HEK293 (cell line): Measurements from ENCODE around the gene EIF4A3.

Source experiments
- CTCF ChIA-PET: fragments of 350-600 bp; formaldehyde crosslinking; extraction: SDS; loops from one replicate; lab custom pipeline; 2021; ENCODE audit warnings: antibody characterized with exemption; lab: Yijun Ruan, JAX
- POLR2A ChIA-PET: fragments of 300-600 bp; formaldehyde crosslinking; extraction: SDS; loops from one replicate; lab custom pipeline; 2020; ENCODE audit warnings: antibody characterized with exemption, inconsistent platforms; lab: Yijun Ruan, JAX
- H3K27ac ChIP-seq: fragments of 200-500 bp; sonication (Bioruptor generic); 2 replicates; pipeline ENCODE4 v1.5.1; 2014; ENCODE audit warnings: low read depth, low read length, control low read depth, inconsistent platforms; ENCODE audit errors: extremely low read depth
- H3K36me3 ChIP-seq, 2 experiments: fragments of 200-500 bp in 1 of 2; sonication (Bioruptor generic) in 1 of 2; 1 replicate in 1 of 2; 2 replicates in 1 of 2; pipeline ENCODE4 v1.5.1; 2014 to 2017; ENCODE audit warnings: inconsistent platforms in 2 of 2, low read length in 2 of 2; ENCODE audit not compliant: control insufficient read depth in 2 of 2, insufficient read depth in 1 of 2
- H3K4me1 ChIP-seq: fragments of 200-500 bp; sonication (Bioruptor generic); 2 replicates; pipeline ENCODE4 v1.5.1; 2014; ENCODE audit warnings: mild to moderate bottlenecking, low read length, inconsistent platforms; ENCODE audit not compliant: control insufficient read depth, insufficient read depth
- H3K4me3 ChIP-seq: 2 replicates; pipeline ENCODE4 v1.5.1; 2011; ENCODE audit warnings: low read depth, mild to moderate bottlenecking, control low read depth, low read length, moderate library complexity
- H3K9me3 ChIP-seq: fragments of 200-500 bp; sonication (Bioruptor generic); 2 replicates; pipeline ENCODE4 v1.5.1; 2014; ENCODE audit warnings: low read depth, low read length, inconsistent platforms; ENCODE audit not compliant: control insufficient read depth, insufficient read depth
- PRDM10 ChIP-seq: fragments of 450-650 bp; formaldehyde crosslinking; IDR thresholded peaks from 2 replicates; pipeline ENCODE4 v1.5.1; 2016; ENCODE audit warnings: missing biosample characterization, missing genetic modification characterization
- TRIM28 ChIP-seq: IDR thresholded peaks from 2 replicates; pipeline ENCODE4 v1.6.1; 2011; ENCODE audit warnings: low read length, control low read depth, borderline replicate concordance
- ZBTB17 ChIP-seq: fragments of 450-650 bp; formaldehyde crosslinking; IDR thresholded peaks from 2 replicates; pipeline ENCODE4 v1.5.1; 2016; ENCODE audit warnings: missing biosample characterization, missing genetic modification characterization
- ZNF148 ChIP-seq: fragments of 450-650 bp; formaldehyde crosslinking; IDR thresholded peaks from 2 replicates; pipeline ENCODE4 v1.5.0; 2017; ENCODE audit warnings: missing biosample characterization, missing genetic modification characterization, borderline replicate concordance
- ZNF23 ChIP-seq: fragments of 450-650 bp; formaldehyde crosslinking; IDR thresholded peaks from 2 replicates; pipeline ENCODE4 v1.5.1; 2016; ENCODE audit warnings: missing biosample characterization, missing genetic modification characterization, borderline replicate concordance
- ZNF292 ChIP-seq: fragments of 450-650 bp; formaldehyde crosslinking; IDR thresholded peaks from 2 replicates; pipeline ENCODE4 v1.5.1; 2016; ENCODE audit warnings: low read depth, missing biosample characterization, missing genetic modification characterization, borderline replicate concordance
- ZNF324 ChIP-seq: fragments of 450-650 bp; formaldehyde crosslinking; IDR thresholded peaks from 2 replicates; pipeline ENCODE4 v1.5.1; 2016; ENCODE audit warnings: missing biosample characterization, missing genetic modification characterization
- ZNF341 ChIP-seq: fragments of 450-650 bp; formaldehyde crosslinking; IDR thresholded peaks from 2 replicates; pipeline ENCODE4; 2016; ENCODE audit warnings: low read depth, missing biosample characterization, missing genetic modification characterization
- ZNF350 ChIP-seq: fragments of 450-650 bp; formaldehyde crosslinking; IDR thresholded peaks from 2 replicates; pipeline ENCODE4 v1.5.0; 2017; ENCODE audit warnings: missing biosample characterization, mild to moderate bottlenecking, missing genetic modification characterization
- ZNF37A ChIP-seq: fragments of 450-650 bp; IDR thresholded peaks from 2 replicates; pipeline ENCODE4 v1.5.1; 2018; ENCODE audit warnings: missing biosample characterization, missing genetic modification characterization
- ZNF473 ChIP-seq: fragments of 450-650 bp; formaldehyde crosslinking; IDR thresholded peaks from 2 replicates; pipeline ENCODE4 v1.5.1; 2017; ENCODE audit warnings: missing biosample characterization, missing genetic modification characterization
- ZNF558 ChIP-seq: fragments of 450-650 bp; formaldehyde crosslinking; IDR thresholded peaks from 2 replicates; pipeline ENCODE4 v1.5.1; 2016; ENCODE audit warnings: missing biosample characterization, missing genetic modification characterization
- ZNF600 ChIP-seq: fragments of 450-650 bp; formaldehyde crosslinking; IDR thresholded peaks from 2 replicates; pipeline ENCODE4 v1.5.1; 2016; ENCODE audit warnings: missing biosample characterization, missing genetic modification characterization
- ZNF670 ChIP-seq: fragments of 450-650 bp; formaldehyde crosslinking; IDR thresholded peaks from 2 replicates; pipeline ENCODE4 v1.5.1; 2016; ENCODE audit warnings: missing biosample characterization, missing genetic modification characterization, low read depth
- ZNF701 ChIP-seq: fragments of 450-650 bp; formaldehyde crosslinking; IDR thresholded peaks from 2 replicates; pipeline ENCODE4 v1.5.1; 2016; ENCODE audit warnings: missing biosample characterization, missing genetic modification characterization
- TF ChIP-seq, protein P1 (sequence below): fragments of 450-650 bp; formaldehyde crosslinking; IDR thresholded peaks from 2 replicates; pipeline ENCODE4 v1.5.1; 2016; ENCODE audit warnings: missing biosample characterization, missing genetic modification characterization
- TF ChIP-seq, protein P2 (sequence below): IDR thresholded peaks from 2 replicates; pipeline ENCODE4 v1.6.1; 2011; ENCODE audit warnings: mild to moderate bottlenecking, low read depth, low read length, borderline replicate concordance
- TF ChIP-seq, protein P3 (sequence below): fragments of 450-650 bp; formaldehyde crosslinking; IDR thresholded peaks from 2 replicates; pipeline ENCODE4 v1.5.1; 2017; ENCODE audit warnings: missing biosample characterization, missing genetic modification characterization
- TF ChIP-seq, protein P4 (sequence below): fragments of 450-650 bp; formaldehyde crosslinking; IDR thresholded peaks from 2 replicates; pipeline ENCODE4 v1.5.1; 2016; ENCODE audit warnings: missing biosample characterization, missing genetic modification characterization

Gene EIF4A3

DNA sequence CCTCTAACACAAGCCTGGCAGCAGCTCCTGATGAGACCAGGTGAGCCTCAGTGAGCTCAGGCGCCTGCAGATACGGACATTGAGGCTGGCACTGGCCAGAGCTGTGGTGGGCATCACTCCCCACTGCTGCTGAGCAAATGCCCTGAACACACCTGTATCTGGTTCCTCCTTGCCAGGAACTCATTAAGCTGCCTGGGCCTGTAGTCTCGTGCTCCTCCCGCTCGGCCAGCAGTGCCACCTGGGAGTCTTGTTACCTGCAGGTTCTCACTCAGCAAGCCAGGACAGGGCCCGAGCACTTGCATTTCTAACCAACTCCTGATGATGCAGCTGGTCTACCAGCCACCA, 13.3 kb downstream of the EIF4A3 start (continued):
- TF ChIP-seq ZNF701 (tag by site-specific recombination) (no peak), PRDM10 (no peak)
- TF ChIP-seq, protein P1, sequence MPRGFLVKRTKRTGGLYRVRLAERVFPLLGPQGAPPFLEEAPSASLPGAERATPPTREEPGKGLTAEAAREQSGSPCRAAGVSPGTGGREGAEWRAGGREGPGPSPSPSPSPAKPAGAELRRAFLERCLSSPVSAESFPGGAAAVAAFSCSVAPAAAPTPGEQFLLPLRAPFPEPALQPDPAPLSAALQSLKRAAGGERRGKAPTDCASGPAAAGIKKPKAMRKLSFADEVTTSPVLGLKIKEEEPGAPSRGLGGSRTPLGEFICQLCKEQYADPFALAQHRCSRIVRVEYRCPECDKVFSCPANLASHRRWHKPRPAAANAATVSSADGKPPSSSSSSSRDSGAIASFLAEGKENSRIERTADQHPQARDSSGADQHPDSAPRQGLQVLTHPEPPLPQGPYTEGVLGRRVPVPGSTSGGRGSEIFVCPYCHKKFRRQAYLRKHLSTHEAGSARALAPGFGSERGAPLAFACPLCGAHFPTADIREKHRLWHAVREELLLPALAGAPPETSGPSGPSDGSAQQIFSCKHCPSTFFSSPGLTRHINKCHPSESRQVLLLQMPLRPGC (tag by site-specific recombination) = no peak

GRCh38 chr17:80132906-80133625, 13.9 kb downstream of the EIF4A3 start:
- no peaks in the 10 kb centered on the region for H3K9me3 ChIP-seq
- H3K27ac ChIP-seq = no peak overlapping the region
- no peaks in the 10 kb centered on the region for H3K4me1 ChIP-seq
- ChIA-PET POLR2A (interaction anchor here (1.4 to 1.6 kb wide), 3 partner anchors 9 to 13 kb away, joined by 4 to 5 read pairs (median 5); no protein-coding TSS in a partner anchor), CTCF (interaction anchor here (0.7 to 1.9 kb wide), 3 partner anchors 8 to 250 kb away, joined by 3 to 5 read pairs (median 4); no protein-coding TSS in a partner anchor)
- no peak for TF ChIP-seq ZBTB17 (tag by site-specific recombination)
- no peak for TF ChIP-seq ZNF350 (tag by site-specific recombination)
- TF ChIP-seq TRIM28 = no peak
- no peak for TF ChIP-seq ZNF324 (tag by site-specific recombination)
- TF ChIP-seq ZNF341 (tag by site-specific recombination) = no peak
- no peak for TF ChIP-seq ZNF473 (tag by site-specific recombination)
- TF ChIP-seq ZNF292 (tag by site-specific recombination) = no peak
- TF ChIP-seq, protein P2, sequence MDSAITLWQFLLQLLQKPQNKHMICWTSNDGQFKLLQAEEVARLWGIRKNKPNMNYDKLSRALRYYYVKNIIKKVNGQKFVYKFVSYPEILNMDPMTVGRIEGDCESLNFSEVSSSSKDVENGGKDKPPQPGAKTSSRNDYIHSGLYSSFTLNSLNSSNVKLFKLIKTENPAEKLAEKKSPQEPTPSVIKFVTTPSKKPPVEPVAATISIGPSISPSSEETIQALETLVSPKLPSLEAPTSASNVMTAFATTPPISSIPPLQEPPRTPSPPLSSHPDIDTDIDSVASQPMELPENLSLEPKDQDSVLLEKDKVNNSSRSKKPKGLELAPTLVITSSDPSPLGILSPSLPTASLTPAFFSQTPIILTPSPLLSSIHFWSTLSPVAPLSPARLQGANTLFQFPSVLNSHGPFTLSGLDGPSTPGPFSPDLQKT = no peak
- no peak for TF ChIP-seq ZNF558 (tag by site-specific recombination)
- TF ChIP-seq ZNF670 = no peak
- no peak for TF ChIP-seq ZNF600 (tag by site-specific recombination)
- TF ChIP-seq ZNF23 (tag by site-specific recombination) = no peak
- TF ChIP-seq, protein P3, sequence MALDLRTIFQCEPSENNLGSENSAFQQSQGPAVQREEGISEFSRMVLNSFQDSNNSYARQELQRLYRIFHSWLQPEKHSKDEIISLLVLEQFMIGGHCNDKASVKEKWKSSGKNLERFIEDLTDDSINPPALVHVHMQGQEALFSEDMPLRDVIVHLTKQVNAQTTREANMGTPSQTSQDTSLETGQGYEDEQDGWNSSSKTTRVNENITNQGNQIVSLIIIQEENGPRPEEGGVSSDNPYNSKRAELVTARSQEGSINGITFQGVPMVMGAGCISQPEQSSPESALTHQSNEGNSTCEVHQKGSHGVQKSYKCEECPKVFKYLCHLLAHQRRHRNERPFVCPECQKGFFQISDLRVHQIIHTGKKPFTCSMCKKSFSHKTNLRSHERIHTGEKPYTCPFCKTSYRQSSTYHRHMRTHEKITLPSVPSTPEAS (tag by site-specific recombination) = no peak
- TF ChIP-seq ZNF37A = no peak
- no peak for TF ChIP-seq ZNF148 (tag by site-specific recombination)
- TF ChIP-seq, protein P4, sequence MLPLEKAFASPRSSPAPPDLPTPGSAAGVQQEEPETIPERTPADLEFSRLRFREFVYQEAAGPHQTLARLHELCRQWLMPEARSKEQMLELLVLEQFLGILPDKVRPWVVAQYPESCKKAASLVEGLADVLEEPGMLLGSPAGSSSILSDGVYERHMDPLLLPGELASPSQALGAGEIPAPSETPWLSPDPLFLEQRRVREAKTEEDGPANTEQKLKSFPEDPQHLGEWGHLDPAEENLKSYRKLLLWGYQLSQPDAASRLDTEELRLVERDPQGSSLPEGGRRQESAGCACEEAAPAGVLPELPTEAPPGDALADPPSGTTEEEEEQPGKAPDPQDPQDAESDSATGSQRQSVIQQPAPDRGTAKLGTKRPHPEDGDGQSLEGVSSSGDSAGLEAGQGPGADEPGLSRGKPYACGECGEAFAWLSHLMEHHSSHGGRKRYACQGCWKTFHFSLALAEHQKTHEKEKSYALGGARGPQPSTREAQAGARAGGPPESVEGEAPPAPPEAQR (tag by site-specific recombination) = no peak
- no peak overlapping the region for H3K4me3 ChIP-seq
- peaks cover 55 to 59% of the 10 kb centered on the region in 2 experiments for H3K36me3 ChIP-seq
